ENCODE data around the gene SHANK1. TPM values are rescaled to one million over a fixed set of nuclear protein-coding genes. Genes with fewer than 3 reads are reported as not detected.

SHANK1 gene
- total RNA-seq, 2 experiments from 2014 or later, result 0.03 to 13.1 TPM

GRCh38 chr19:50638600-50638999 lies 81.0 kb downstream of the SHANK1 start:
- Histone ChIP-seq H3K79me2 (ENCODE audit: insufficient read depth, low read depth, low read length) (no peaks in the 10 kb centered on the region), H3K4me2 (ENCODE audit: low read length) (no peak overlapping the region), H3K27ac (ENCODE audit: low read depth, low read length, poor library complexity, severe bottlenecking) (no peak overlapping the region), H3K36me3 (ENCODE audit: insufficient read depth, low read length) (no peaks in the 10 kb centered on the region), H3K9me3 (ENCODE audit: low read length) (peaks cover 7% of the 10 kb centered on the region; the same call in 1 of the 2 replicates), H3K9me2 (ENCODE audit: insufficient read depth, low read length) (no peaks in the 10 kb centered on the region), H4K20me1 (ENCODE audit: insufficient read depth, low read length) (no peaks in the 10 kb centered on the region), H3K4me1 (ENCODE audit: insufficient read depth, low read length, poor library complexity, severe bottlenecking) (no peaks in the 10 kb centered on the region), H3K4me3 (ENCODE audit: low read depth, low read length, poor library complexity, severe bottlenecking) (no peak overlapping the region), H2AFZ (ENCODE audit: low read length) (no peak overlapping the region)
- POLR2A ChIA-PET, result no interaction called here
- no TSS peak for BruUV-seq (replicated peaks)
- no peak for TF ChIP-seq CTCF (conservative IDR thresholded peaks at IDR 0.05; ENCODE audit: low read length)
- no peak for TF ChIP-seq EZH2phosphoT487 (IDR thresholded peaks at IDR 0.05; ENCODE audit: borderline replicate concordance, low read depth, low read length)
- intact Hi-C loops (cut with micrococcal nuclease; ENCODE audit: unreplicated experiment), result no loop called here
- DNase-seq (ENCODE audit: low spot score), result no peak
- CTCF ChIA-PET (ENCODE audit: unreplicated experiment), result no interaction called here

DNA sequence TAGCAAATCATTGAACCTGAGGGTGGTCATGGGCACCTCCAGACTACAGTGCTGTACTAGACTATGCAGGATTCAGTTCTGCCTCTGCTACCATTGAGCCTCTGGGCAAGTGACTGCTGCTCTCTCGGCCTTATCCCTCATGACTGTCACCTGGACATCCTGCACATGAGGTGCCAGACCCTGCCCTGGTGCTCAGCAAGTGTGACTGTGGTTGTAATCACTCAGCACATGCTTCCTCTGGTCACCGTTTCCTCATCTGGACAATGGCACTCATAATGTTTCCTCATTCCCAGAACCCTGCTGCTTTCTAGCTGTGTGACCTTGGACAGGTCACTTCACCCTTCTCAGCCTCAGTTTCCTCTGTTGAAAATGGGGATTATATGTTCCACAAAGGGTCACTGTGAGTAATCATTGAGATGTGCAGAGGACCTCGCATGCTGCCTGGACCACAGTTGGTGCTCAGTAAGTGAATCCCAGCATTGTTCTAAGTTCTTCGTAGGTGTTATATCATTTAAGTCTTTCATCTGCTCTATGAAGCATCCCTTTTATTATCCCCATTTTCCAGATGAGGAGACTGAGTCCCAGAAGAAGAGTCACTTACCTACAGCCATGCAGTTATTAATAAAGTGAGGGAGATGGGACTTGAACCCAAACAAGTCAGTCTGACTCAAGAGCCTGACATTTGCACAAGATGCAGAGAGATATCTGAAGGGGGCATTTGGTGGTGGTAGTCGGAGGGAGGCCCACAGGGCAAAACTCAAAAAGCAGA lies 83.1 kb downstream of the SHANK1 start:
- H3K4me1 ChIP-seq (ENCODE audit: insufficient read depth, low read length, poor library complexity, severe bottlenecking), result no peaks in the 10 kb centered on the region
- H3K4me3 ChIP-seq (ENCODE audit: low read depth, low read length, poor library complexity, severe bottlenecking), result no peak overlapping the region
- BruUV-seq (replicated peaks), result no TSS peak
- peaks cover 11% of the 10 kb centered on the region; the same call in 1 of the 2 replicates for H3K9me3 ChIP-seq (ENCODE audit: low read length)
- POLR2A ChIA-PET, result no interaction called here
- no peak overlapping the region for H3K27ac ChIP-seq (ENCODE audit: low read depth, low read length, poor library complexity, severe bottlenecking)
- intact Hi-C loops (cut with micrococcal nuclease; ENCODE audit: unreplicated experiment), result no loop called here
- H3K79me2 ChIP-seq (ENCODE audit: insufficient read depth, low read depth, low read length), result no peaks in the 10 kb centered on the region
- CTCF ChIA-PET (ENCODE audit: unreplicated experiment), result no interaction called here
- DNase-seq (ENCODE audit: low spot score), result no peak
- H3K4me2 ChIP-seq (ENCODE audit: low read length), result no peak overlapping the region
- H3K36me3 ChIP-seq (ENCODE audit: insufficient read depth, low read length), result no peaks in the 10 kb centered on the region
- no peaks in the 10 kb centered on the region for H4K20me1 ChIP-seq (ENCODE audit: insufficient read depth, low read length)
- no peak for TF ChIP-seq EZH2phosphoT487 (IDR thresholded peaks at IDR 0.05; ENCODE audit: borderline replicate concordance, low read depth, low read length)
- TF ChIP-seq CTCF (conservative IDR thresholded peaks at IDR 0.05; ENCODE audit: low read length), result no peak
- H2AFZ ChIP-seq (ENCODE audit: low read length), result no peak overlapping the region
- H3K9me2 ChIP-seq (ENCODE audit: insufficient read depth, low read length), result no peaks in the 10 kb centered on the region

GRCh38 chr19:50633973-50634372 lies 85.6 kb downstream of the SHANK1 start:
- no peaks in the 10 kb centered on the region for H3K4me1 ChIP-seq (ENCODE audit: insufficient read depth, low read length, poor library complexity, severe bottlenecking)
- no TSS peak for BruUV-seq (replicated peaks)
- H4K20me1 ChIP-seq (ENCODE audit: insufficient read depth, low read length), result no peaks in the 10 kb centered on the region
- no peak overlapping the region for H3K4me3 ChIP-seq (ENCODE audit: low read depth, low read length, poor library complexity, severe bottlenecking)
- no peak overlapping the region for H2AFZ ChIP-seq (ENCODE audit: low read length)
- ChIA-PET CTCF (ENCODE audit: unreplicated experiment) (no interaction called here), POLR2A (no interaction called here)
- peaks cover 11% of the 10 kb centered on the region; the same call in 1 of the 2 replicates for H3K9me3 ChIP-seq (ENCODE audit: low read length)
- no peak overlapping the region for H3K4me2 ChIP-seq (ENCODE audit: low read length)
- DNase-seq (ENCODE audit: low spot score), result no peak
- H3K79me2 ChIP-seq (ENCODE audit: insufficient read depth, low read depth, low read length), result no peaks in the 10 kb centered on the region
- H3K36me3 ChIP-seq (ENCODE audit: insufficient read depth, low read length), result no peaks in the 10 kb centered on the region
- TF ChIP-seq CTCF (conservative IDR thresholded peaks at IDR 0.05; ENCODE audit: low read length) (no peak), EZH2phosphoT487 (IDR thresholded peaks at IDR 0.05; ENCODE audit: borderline replicate concordance, low read depth, low read length) (no peak)
- intact Hi-C loops (cut with micrococcal nuclease; ENCODE audit: unreplicated experiment), result no loop called here
- H3K9me2 ChIP-seq (ENCODE audit: insufficient read depth, low read length), result no peaks in the 10 kb centered on the region
- no peak overlapping the region for H3K27ac ChIP-seq (ENCODE audit: low read depth, low read length, poor library complexity, severe bottlenecking)

Data from OCI-LY7 (cell line).